ENCODE data around the gene PTPRN2.

PTPRN2 gene

DNA sequence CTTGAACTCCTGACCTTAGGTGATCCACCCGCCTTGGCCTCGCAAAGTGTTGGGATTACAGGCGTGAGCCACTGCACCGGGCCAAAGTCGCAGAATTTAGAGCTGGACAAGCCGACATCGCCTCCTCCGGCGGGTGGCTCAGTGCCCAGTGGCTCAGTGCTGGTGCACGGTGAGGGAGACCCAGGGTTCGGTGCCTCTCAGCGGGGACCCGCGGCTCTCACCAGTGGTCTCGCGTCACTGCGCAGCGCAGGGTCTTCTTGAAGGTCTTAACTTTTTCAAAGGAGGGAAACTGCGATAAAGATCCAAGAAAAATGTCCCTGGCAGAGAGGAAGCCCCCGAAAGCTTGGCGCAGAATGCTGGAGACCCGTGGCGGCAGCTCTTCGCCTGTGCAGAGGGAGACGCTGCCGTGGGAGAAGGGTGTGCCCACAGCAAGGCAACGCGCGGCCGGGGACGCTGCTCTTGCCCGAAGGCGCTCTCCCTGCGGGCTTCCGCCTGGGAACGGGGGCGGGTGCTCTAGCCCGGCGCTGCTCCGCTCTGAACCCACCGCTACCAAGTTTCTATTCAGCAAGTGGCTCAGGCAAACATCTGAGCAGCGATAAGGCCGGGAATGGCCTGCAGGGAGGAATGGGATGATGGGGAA lies 926.5 kb downstream of the PTPRN2 start:
- no peak overlapping the region for H3K27ac ChIP-seq
- TF ChIP-seq, protein P1, sequence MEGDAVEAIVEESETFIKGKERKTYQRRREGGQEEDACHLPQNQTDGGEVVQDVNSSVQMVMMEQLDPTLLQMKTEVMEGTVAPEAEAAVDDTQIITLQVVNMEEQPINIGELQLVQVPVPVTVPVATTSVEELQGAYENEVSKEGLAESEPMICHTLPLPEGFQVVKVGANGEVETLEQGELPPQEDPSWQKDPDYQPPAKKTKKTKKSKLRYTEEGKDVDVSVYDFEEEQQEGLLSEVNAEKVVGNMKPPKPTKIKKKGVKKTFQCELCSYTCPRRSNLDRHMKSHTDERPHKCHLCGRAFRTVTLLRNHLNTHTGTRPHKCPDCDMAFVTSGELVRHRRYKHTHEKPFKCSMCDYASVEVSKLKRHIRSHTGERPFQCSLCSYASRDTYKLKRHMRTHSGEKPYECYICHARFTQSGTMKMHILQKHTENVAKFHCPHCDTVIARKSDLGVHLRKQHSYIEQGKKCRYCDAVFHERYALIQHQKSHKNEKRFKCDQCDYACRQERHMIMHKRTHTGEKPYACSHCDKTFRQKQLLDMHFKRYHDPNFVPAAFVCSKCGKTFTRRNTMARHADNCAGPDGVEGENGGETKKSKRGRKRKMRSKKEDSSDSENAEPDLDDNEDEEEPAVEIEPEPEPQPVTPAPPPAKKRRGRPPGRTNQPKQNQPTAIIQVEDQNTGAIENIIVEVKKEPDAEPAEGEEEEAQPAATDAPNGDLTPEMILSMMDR (IDR thresholded peaks at IDR 0.05) = no peak
- TF ChIP-seq ZFX (IDR thresholded peaks at IDR 0.05; ENCODE audit: borderline replicate concordance) = no peak

DNA sequence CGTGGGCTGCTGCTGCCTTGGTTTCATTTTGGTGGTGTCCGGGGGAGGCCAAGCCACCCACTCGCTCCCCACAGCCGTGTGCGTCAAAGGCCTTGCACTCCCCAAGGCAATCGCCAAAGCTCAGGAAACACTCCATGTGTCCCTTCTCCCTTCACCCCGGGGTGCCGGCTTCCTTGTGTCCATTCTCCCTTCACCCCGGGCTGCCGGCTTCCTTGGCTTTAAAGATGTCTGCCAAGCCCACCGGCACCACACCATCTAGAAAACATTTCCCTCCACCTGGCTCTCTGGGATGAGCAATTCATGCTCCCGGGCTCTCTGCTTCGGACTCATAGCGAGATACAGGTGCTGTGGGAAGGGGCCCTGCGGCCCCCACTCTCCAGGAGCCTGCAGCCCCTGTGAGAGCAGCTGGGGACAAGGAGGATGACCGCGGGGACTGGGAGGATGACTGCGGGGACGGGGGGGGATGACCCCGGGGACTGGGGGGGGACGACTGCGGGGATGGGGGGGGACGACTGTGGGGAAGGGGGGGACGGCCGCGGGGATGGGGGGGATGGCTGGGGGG lies 928.7 kb downstream of the PTPRN2 start:
- H3K27ac ChIP-seq = no peak overlapping the region
- TF ChIP-seq, protein P1 (IDR thresholded peaks at IDR 0.05) = no peak
- no peak for TF ChIP-seq ZFX (IDR thresholded peaks at IDR 0.05; ENCODE audit: borderline replicate concordance)

DNA sequence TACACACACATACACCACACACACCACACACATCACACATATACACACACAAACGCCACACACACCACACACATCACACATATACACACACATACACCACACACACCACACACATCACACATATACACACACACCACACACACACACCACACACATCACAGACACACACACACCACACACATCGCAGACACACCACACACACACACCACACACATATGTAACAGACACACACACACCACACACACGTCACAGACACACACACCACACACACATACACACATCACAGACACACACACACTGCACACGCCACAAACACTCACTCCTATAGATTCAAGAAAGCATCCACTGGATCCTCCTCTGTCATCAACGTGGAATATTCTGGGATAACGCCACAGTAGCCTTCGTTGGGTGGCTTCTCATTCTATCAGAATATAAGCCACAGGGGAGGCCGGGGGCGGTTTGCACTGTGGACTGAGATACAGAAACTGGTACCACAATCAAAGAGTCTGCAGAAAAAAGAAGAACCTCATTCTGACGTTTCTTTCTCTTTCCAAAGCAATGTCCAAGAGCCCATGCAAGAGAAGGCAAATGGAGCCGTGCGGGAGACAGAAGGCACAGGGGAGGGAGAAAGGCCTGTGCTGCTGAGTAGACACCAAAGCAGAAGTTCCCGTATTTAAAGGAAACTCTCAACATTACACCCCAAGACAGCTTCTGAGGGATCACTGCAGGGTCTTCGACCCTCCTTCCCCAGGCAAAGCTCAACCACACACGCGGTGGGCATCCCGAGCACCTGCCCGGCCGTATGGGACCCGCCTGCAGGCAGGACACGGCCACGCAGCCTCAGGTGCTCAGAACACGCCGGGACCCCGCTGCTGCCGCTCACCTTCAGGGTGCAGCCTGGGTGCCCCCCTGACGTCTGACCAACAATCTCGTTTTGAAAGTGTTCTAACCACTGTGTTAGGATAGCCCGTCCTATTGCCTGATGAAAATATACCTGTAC lies 929.6 kb downstream of the PTPRN2 start:
- H3K27ac ChIP-seq = no peak overlapping the region
- TF ChIP-seq, protein P1 (IDR thresholded peaks at IDR 0.05) = no peak
- TF ChIP-seq ZFX (IDR thresholded peaks at IDR 0.05; ENCODE audit: borderline replicate concordance) = no peak

DNA sequence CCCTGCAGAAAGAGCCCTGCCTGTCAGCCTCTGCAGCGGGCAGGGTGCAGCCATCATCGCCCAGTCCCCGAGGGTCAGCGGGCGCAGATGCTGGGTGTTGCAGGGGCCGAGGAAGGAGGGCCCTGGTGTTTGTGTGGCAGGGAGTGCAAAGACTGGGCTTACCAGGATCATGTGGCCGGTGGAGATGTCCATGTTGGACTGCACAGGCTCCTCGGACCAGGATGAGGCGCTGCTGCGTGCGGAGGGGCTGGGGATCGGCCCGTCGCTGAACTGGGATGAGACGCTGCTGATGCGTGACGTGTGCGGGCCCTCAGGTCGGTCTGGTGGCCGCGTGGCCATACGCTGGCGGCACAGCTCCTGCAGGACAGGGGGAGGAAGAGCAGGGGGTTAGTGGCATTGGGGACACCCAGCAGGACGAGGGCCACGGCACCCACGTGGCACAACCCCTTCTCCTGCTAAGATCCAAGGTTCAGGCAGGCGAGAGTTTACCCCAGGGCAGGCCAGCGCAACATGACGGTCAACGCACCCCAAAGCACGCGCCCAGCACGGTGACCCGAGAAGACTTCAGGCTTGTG lies 931.3 kb downstream of the PTPRN2 start:
- no peak overlapping the region for H3K27ac ChIP-seq
- TF ChIP-seq, protein P1 (IDR thresholded peaks at IDR 0.05) = no peak
- TF ChIP-seq ZFX (IDR thresholded peaks at IDR 0.05; ENCODE audit: borderline replicate concordance) = no peak

DNA sequence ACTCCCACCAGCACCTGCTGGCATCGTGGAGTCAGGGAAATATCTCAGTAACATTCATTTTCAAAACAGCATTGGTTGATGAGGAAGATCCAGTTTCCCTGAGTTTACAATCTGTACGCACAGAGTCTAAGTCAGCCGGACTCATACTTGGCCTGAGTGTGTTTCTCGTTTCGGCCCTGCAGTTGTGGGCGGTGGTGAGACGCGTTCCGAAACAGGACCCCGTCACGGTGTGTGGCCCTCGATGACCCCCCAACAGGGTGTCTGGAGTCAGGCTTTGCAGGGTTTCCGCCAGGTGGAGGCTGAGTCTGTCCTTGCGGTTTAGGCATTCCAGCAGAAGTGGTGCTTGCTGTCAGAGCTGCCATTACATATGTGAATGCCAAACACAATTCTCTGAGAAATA lies 933.3 kb downstream of the PTPRN2 start:
- TF ChIP-seq ZFX (IDR thresholded peaks at IDR 0.05; ENCODE audit: borderline replicate concordance) = no peak
- TF ChIP-seq, protein P1 (IDR thresholded peaks at IDR 0.05) = no peak
- H3K27ac ChIP-seq = no peak overlapping the region

DNA sequence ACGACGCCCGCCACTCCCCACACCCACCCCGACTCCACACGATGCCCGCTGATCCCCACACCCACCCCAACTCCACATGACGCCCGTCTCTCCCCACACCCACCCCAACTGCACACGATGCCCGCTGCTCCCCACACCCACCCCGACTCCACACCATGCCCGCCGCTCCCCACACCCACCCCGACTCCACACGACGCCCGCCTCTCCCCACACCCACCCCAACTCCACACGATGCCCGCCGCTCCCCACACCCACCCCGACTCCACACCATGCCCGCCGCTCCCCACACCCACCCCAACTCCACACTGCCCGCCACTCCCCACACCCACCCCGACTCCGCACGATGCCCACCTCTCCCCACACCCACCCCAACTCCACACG lies 933.8 kb downstream of the PTPRN2 start:
- H3K27ac ChIP-seq = no peak overlapping the region
- TF ChIP-seq ZFX (IDR thresholded peaks at IDR 0.05; ENCODE audit: borderline replicate concordance) = no peak
- TF ChIP-seq, protein P1 (IDR thresholded peaks at IDR 0.05) = no peak
